PFSK-1 (cell line): Measurements from ENCODE around the gene FADD. TPM values are rescaled to one million over a fixed set of nuclear protein-coding genes. Genes with fewer than 3 reads are reported as not detected.

ENCODE experiments used
- FOXP2 ChIP-seq: optimal IDR thresholded peaks from 2 replicates; pipeline ENCODE3; 2011; ENCODE audit warnings: borderline replicate concordance, control low read depth, inconsistent platforms; ENCODE audit not compliant: insufficient read depth; ENCODE audit errors: extremely low read length, extremely low read depth
- POLR2AphosphoS5 ChIP-seq: IDR thresholded peaks from 2 replicates; pipeline ENCODE4 v1.6.1; 2012; ENCODE audit warnings: low read depth, mild to moderate bottlenecking, control low read depth, low read length, moderate library complexity
- SIN3A ChIP-seq: IDR thresholded peaks from 2 replicates; pipeline ENCODE4 v1.6.1; 2012; ENCODE audit warnings: mild to moderate bottlenecking, low read length, moderate library complexity, borderline replicate concordance; ENCODE audit not compliant: insufficient read depth
- TAF1 ChIP-seq: IDR thresholded peaks from 2 replicates; pipeline ENCODE4 v1.6.1; 2012; ENCODE audit warnings: low read length, control low read depth, borderline replicate concordance; ENCODE audit not compliant: insufficient read depth
- polyA plus RNA-seq: library from polyadenylated mRNA; unstranded; fragments of >200 nt; gene quantifications from one replicate; pipeline ENCODE4 v1.2.1, GENCODE V29; 2012; ENCODE audit warnings: low read depth, missing spikeins; ENCODE audit not compliant: insufficient read length
- TF ChIP-seq, protein P1 (sequence below), 2 experiments: IDR thresholded peaks; 2 replicates each; pipeline versions ENCODE4 v1.6.1 to v1.8.0; 2011 to 2012; ENCODE audit warnings: low read depth in 2 of 2, low read length in 2 of 2, control low read depth in 1 of 2, inconsistent platforms in 1 of 2, mild to moderate bottlenecking in 1 of 2, moderate library complexity in 1 of 2; ENCODE audit not compliant: insufficient read depth in 1 of 2

The FADD gene, protein sequence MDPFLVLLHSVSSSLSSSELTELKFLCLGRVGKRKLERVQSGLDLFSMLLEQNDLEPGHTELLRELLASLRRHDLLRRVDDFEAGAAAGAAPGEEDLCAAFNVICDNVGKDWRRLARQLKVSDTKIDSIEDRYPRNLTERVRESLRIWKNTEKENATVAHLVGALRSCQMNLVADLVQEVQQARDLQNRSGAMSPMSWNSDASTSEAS
- polyA plus RNA-seq = 43.5 TPM

DNA sequence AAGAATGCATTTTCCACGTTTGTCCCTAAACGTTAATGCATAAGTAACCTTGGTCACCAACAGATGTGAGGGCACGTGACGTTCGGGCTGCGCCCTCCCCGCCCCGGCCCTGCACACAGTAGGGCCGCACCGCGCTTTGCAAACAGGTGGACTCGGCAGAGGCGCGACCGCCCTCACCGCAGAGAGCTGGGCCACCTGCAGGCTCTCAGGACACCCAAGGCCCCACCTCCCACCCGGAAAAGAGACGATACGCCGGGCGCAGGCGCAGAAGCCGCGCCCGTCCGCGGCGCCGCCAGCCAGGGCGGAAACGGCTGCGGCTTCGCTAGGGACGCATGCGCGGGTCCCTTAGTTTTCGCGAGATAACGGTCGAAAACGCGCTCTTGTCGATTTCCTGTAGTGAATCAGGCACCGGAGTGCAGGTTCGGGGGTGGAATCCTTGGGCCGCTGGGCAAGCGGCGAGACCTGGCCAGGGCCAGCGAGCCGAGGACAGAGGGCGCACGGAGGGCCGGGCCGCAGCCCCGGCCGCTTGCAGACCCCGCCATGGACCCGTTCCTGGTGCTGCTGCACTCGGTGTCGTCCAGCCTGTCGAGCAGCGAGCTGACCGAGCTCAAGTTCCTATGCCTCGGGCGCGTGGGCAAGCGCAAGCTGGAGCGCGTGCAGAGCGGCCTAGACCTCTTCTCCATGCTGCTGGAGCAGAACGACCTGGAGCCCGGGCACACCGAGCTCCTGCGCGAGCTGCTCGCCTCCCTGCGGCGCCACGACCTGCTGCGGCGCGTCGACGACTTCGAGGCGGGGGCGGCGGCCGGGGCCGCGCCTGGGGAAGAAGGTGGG lies at the start of gene FADD:
Gene FADD, plus strand, starts transcription at position 377 of the 831 bp plus-strand sequence. Its CDS starts 164 bp downstream, at position 541.
- peak; percentile 58 for TF ChIP-seq FOXP2
- peak; percentile 95 for TF ChIP-seq POLR2AphosphoS5
- no peak; the same call in 1 of the 2 replicates for TF ChIP-seq SIN3A
- TF ChIP-seq TAF1 = peak; percentile 86; the same call in 1 of the 2 replicates
- TF ChIP-seq, protein P1, sequence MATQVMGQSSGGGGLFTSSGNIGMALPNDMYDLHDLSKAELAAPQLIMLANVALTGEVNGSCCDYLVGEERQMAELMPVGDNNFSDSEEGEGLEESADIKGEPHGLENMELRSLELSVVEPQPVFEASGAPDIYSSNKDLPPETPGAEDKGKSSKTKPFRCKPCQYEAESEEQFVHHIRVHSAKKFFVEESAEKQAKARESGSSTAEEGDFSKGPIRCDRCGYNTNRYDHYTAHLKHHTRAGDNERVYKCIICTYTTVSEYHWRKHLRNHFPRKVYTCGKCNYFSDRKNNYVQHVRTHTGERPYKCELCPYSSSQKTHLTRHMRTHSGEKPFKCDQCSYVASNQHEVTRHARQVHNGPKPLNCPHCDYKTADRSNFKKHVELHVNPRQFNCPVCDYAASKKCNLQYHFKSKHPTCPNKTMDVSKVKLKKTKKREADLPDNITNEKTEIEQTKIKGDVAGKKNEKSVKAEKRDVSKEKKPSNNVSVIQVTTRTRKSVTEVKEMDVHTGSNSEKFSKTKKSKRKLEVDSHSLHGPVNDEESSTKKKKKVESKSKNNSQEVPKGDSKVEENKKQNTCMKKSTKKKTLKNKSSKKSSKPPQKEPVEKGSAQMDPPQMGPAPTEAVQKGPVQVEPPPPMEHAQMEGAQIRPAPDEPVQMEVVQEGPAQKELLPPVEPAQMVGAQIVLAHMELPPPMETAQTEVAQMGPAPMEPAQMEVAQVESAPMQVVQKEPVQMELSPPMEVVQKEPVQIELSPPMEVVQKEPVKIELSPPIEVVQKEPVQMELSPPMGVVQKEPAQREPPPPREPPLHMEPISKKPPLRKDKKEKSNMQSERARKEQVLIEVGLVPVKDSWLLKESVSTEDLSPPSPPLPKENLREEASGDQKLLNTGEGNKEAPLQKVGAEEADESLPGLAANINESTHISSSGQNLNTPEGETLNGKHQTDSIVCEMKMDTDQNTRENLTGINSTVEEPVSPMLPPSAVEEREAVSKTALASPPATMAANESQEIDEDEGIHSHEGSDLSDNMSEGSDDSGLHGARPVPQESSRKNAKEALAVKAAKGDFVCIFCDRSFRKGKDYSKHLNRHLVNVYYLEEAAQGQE (IDR thresholded peaks at IDR 0.05; ENCODE audit: insufficient read depth in 1 of 2, low read depth in 2 of 2, low read length in 2 of 2) = no peak

DNA sequence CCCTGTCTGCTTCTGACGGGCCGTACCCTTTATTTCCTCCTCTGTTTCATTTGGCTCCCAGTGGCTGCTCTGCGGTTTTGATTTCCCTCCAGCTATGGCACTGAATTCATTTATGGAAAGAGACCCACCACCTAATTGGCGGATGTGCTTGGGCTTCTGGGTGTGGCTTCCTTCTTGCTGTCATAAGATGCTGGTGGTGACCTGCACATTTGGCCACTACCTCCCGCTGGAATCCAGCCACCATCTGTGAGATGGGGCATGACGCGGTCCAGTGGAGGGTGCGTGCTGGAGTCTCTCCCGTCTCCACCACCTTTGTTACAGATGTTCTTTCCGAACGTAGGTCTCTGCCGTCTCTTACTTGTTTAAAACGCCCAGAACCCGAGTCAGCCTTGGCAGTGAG lies 47.7 kb upstream of the FADD start:
- TF ChIP-seq SIN3A (no peak), POLR2AphosphoS5 (no peak), FOXP2 (no peak), TAF1 (no peak)
- TF ChIP-seq, protein P1 (IDR thresholded peaks at IDR 0.05; ENCODE audit: insufficient read depth in 1 of 2, low read depth in 2 of 2, low read length in 2 of 2) = no peak

DNA sequence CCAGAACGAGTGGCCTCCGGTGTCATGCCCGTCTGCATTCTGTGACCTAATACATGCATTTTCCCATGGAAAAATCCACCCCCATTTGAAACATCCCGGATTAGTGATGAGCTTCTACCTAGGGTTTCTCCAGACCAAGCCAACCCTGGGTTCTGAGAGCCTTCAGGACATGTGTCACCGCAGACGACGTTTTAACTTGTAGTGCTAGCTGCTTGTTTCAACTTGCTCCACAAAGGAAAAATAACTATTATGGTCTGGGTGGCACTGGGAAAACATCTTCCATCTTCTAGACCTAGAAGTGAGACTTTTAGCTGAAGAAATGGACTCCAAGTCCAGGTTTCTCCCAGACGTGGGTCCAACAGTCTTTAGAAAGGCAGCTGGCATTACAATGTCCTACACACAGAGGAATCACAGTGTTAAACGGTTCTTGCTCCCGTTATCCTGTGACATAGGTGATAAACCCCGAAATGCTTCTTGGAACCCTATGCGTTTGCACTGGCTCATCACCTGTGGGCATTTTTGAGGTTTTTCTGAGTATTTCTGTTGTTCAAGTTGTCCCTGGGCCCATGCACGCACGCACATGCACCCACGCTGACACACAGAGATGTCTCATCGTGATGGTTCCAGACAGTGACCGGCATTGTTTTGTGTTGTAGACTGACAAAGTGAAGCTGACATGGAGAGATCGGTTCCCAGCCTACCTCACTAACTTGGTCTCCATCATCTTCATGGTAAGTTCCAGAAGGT lies 46.6 kb upstream of the FADD start:
- TF ChIP-seq POLR2AphosphoS5 (no peak), TAF1 (no peak)

DNA sequence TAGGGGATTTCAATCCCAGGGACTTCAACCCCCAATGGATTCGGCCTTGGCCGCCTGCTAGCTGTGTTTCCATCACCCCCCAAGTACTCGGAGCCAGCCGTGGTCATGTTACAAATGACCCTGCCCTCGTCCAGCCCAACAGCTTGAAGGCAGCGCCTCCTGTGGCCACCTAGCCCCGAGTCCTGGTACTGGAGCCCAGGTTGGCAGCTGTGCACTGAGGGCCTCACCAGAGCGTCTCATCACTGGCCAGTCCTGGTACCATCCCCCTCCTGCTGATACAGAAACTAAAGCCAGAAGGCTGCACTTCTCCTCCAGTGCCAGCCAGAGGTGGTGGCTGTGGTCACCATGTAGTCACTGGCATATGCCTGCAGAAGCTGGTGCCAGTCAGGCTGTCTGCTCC lies 44.9 kb upstream of the FADD start:
- no peak for TF ChIP-seq POLR2AphosphoS5
- TF ChIP-seq, protein P1 (IDR thresholded peaks at IDR 0.05; ENCODE audit: insufficient read depth in 1 of 2, low read depth in 2 of 2, low read length in 2 of 2) = no peak
- no peak for TF ChIP-seq TAF1
- TF ChIP-seq SIN3A = no peak

DNA sequence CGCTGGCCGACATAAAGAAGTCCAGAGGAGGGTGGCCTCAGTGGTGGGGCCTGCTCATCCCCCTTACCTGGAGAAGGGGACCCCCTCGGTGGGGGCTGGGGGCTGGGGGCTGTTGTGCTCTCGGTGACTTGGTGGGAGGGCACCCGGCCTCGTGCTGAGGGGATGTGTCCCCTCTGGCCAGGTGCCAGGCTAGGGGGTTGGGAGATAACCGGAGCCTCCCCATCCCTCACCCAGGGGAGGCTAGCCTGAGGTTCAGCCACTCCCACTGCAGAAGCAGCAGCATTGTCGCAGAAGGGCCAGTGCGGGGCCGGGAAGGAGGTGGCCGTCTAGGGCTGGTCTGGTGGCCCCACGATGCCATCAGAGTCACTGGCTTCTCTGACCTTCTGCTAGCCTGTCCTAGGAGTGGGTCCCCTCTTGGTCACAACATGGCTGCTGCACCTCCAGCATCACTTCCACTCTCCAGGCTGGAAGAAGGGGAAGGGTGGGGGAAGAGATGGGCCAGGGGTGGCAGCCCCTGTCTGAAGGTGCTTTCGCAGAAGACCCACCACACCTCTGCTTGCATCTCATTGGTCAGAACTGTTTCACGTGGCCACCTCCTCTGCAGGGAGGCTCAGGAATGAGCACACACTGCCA lies 44.2 kb upstream of the FADD start:
- TF ChIP-seq FOXP2 (no peak), TAF1 (no peak), SIN3A (no peak), POLR2AphosphoS5 (no peak)
- TF ChIP-seq, protein P1 (IDR thresholded peaks at IDR 0.05; ENCODE audit: insufficient read depth in 1 of 2, low read depth in 2 of 2, low read length in 2 of 2) = no peak
